Rectal smooth muscle tissue (tissue), 1 donor: ENCODE data around the gene ADGRD2.

Experiments used
- H3K27ac ChIP-seq: one replicate; pipeline ENCODE4 v1.7.0; 2013; ENCODE audit warnings: low read depth, low read length, inconsistent platforms
- H3K27me3 ChIP-seq: one replicate; pipeline ENCODE4 v1.7.0; 2013; ENCODE audit warnings: low read length; ENCODE audit not compliant: control insufficient read depth, insufficient read depth
- H3K36me3 ChIP-seq: one replicate; pipeline ENCODE4 v1.7.0; 2013; ENCODE audit warnings: low read length; ENCODE audit not compliant: control insufficient read depth, insufficient read depth
- H3K4me1 ChIP-seq: one replicate; pipeline ENCODE4 v1.7.0; 2013; ENCODE audit warnings: low read length; ENCODE audit not compliant: control insufficient read depth, insufficient read depth
- H3K4me3 ChIP-seq: one replicate; pipeline ENCODE4 v1.7.0; 2013; ENCODE audit warnings: low read length
- H3K9ac ChIP-seq: one replicate; pipeline ENCODE4 v1.7.0; 2013; ENCODE audit warnings: low read length

The ADGRD2 gene

GRCh38 chr9:124506931-124507879, 57.0 kb downstream of the ADGRD2 start, which contains the start of gene NR5A1:
NR5A1 (minus strand) TSS chr9:124507399; CDS start chr9:124503395, 4,004 bp downstream.
- H3K36me3 ChIP-seq, result no peaks in the 10 kb centered on the region
- H3K27me3 ChIP-seq, result peaks cover 23% of the 10 kb centered on the region
- H3K27ac ChIP-seq, result no peak within 1 kb of the TSS
- H3K4me1 ChIP-seq, result no peaks in the 10 kb centered on the region
- H3K9ac ChIP-seq, result no peak within 1 kb of the TSS
- H3K4me3 ChIP-seq, result no peak within 1 kb of the TSS

- Histone ChIP-seq H3K9ac (no peak overlapping the region), H3K27ac (no peak overlapping the region), H3K36me3 (no peaks in the 10 kb centered on the region), H3K4me1 (no peaks in the 10 kb centered on the region), H3K27me3 (peaks cover 21% of the 10 kb centered on the region), H3K4me3 (no peak overlapping the region)
Observed at GRCh38 chr9:124507880-124508423, 57.7 kb downstream of the ADGRD2 start.

DNA sequence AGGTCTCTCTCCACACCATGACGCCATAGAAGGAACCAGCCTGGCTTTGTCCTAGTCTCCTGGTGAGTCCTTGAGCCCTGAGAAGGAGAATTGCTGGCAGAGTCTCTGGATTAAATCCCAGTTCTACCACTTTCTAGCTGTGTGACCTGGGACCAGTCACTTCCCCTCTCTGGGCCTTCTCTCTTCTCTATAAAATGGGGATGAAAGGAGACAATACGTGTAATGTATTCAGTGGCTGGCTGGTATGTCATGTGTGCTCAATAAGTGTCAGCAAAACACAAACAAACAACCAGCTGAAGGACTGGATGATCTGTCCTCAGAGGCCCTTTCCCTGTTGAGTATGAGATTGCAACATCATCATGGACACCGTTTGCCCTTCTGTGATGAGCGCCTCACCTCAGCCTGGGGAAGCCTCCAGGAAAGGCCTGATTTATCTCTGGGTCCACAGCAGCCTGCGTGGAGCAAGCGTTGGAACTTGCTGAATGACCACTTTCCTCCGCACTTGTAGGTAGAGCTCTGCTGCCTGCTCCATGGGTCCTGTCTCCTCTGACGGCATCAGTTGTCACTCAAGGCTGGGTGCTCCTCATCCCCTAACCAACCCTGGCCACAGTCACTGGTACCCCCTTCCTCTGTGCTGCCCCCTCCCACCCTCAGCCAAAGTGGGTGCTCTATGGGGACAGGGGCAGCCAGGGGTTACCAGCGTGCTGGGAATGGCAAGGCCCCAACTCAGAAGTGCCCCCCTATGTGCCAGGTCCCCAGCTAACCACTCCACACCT, 60.6 kb downstream of the ADGRD2 start:
- Histone ChIP-seq H3K4me1 (no peaks in the 10 kb centered on the region), H3K9ac (no peak overlapping the region), H3K36me3 (no peaks in the 10 kb centered on the region), H3K27me3 (peaks cover 8% of the 10 kb centered on the region), H3K4me3 (no peak overlapping the region), H3K27ac (no peak overlapping the region)

- H3K9ac ChIP-seq, result no peak overlapping the region
- peaks cover 8% of the 10 kb centered on the region for H3K27me3 ChIP-seq
- H3K36me3 ChIP-seq, result no peaks in the 10 kb centered on the region
- no peaks in the 10 kb centered on the region for H3K4me1 ChIP-seq
- no peak overlapping the region for H3K27ac ChIP-seq
- no peak overlapping the region for H3K4me3 ChIP-seq
Observed at GRCh38 chr9:124511426-124511840, 61.2 kb downstream of the ADGRD2 start.

- no peaks in the 10 kb centered on the region for H3K36me3 ChIP-seq
Observed at GRCh38 chr9:124511891-124512805, 61.9 kb downstream of the ADGRD2 start.

DNA sequence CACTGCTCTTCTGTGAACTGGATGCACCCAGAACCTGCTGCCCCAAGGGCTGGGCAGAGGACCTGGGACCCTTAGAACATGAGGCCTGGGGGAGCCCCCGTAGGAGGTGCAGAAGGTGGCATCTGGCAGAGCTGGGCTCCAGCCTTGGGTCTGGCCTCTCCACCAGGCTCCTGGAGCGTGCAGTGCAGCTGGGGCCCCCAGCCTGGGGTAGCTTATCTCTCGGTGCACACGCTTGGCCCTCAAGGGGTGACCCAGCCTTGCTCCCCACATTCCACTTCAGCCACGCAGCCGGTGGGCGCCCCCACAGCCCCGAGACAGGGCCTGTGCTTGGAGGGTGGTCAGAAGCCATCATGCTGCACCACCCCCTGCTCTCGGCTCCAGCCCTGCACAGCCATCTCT, 62.6 kb downstream of the ADGRD2 start:
- Histone ChIP-seq H3K9ac (no peak overlapping the region), H3K36me3 (no peaks in the 10 kb centered on the region), H3K27ac (no peak overlapping the region), H3K4me3 (no peak overlapping the region), H3K27me3 (peaks cover 8% of the 10 kb centered on the region), H3K4me1 (no peaks in the 10 kb centered on the region)

More at GRCh38 chr9:124511891-124512805, 61.9 kb downstream of the ADGRD2 start:
- Histone ChIP-seq H3K4me3 (no peak overlapping the region), H3K4me1 (no peaks in the 10 kb centered on the region), H3K27ac (no peak overlapping the region), H3K9ac (no peak overlapping the region), H3K27me3 (peaks cover 8% of the 10 kb centered on the region)

DNA sequence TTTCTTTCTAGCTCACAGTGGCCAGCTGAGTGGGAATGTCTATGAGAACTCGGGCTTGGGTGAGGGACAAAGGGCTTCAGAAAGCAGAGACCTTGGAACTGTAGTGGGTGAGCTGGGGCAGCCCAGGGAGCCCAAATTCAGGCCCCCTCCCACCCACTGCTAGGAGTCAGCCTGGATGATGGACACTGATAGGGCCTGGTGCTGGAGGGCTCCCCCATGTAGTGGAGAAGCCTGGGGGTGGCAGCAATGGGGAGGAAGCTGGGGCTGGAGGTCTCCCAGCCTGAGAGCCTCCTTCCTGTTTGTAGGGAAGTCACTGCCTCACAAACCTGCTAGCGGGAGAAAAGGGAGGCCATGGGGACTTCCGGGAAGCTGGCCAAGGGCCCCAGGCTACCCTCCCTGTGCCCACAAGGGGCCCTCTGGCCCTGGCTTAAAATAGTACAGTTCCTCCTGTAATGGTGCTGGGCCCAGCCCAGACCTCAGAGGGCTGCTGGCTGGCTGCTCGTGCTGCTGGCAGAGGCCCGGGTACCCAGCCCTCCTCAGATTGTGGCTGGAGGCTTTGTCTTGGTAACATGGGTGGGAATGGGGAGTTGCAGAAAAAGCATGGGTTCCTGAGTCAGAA, 63.2 kb downstream of the ADGRD2 start:
- Histone ChIP-seq H3K36me3 (no peaks in the 10 kb centered on the region), H3K9ac (no peak overlapping the region), H3K4me1 (no peaks in the 10 kb centered on the region), H3K27ac (no peak overlapping the region), H3K4me3 (no peak overlapping the region), H3K27me3 (peaks cover 8% of the 10 kb centered on the region)

GRCh38 chr9:124514125-124514524, 63.9 kb downstream of the ADGRD2 start:
- H3K27ac ChIP-seq, result no peak overlapping the region
- H3K4me1 ChIP-seq, result no peaks in the 10 kb centered on the region
- H3K27me3 ChIP-seq, result peaks cover 8% of the 10 kb centered on the region
- H3K9ac ChIP-seq, result no peak overlapping the region
- no peaks in the 10 kb centered on the region for H3K36me3 ChIP-seq
- no peak overlapping the region for H3K4me3 ChIP-seq

- Histone ChIP-seq H3K27me3 (peaks cover 8% of the 10 kb centered on the region), H3K4me3 (no peak overlapping the region), H3K9ac (no peak overlapping the region), H3K4me1 (no peaks in the 10 kb centered on the region), H3K36me3 (no peaks in the 10 kb centered on the region), H3K27ac (no peak overlapping the region)
Observed at GRCh38 chr9:124514874-124515273, 64.6 kb downstream of the ADGRD2 start.

DNA sequence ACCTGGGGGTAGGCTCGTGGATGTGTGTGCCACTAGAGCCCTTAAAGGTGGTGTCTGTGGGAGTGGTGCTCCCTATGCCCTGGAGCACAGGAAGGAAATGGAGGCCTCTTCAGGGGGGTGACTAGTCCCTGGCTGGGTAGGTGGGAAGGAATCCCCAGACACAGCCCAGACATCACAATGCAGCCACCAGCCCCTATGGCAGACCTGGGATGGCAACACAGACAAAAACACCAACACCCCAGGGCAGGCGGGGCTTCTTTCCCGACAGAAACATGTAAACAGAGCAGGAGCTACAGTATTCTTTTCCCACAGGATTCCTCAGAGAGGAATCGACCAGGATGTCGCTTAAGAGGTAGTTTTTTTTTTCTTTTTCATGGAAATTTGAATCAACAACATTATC, 67.3 kb downstream of the ADGRD2 start:
- Histone ChIP-seq H3K27ac (no peak overlapping the region), H3K27me3 (peaks cover 5% of the 10 kb centered on the region), H3K4me3 (no peak overlapping the region), H3K4me1 (no peaks in the 10 kb centered on the region), H3K36me3 (no peaks in the 10 kb centered on the region), H3K9ac (no peak overlapping the region)

DNA sequence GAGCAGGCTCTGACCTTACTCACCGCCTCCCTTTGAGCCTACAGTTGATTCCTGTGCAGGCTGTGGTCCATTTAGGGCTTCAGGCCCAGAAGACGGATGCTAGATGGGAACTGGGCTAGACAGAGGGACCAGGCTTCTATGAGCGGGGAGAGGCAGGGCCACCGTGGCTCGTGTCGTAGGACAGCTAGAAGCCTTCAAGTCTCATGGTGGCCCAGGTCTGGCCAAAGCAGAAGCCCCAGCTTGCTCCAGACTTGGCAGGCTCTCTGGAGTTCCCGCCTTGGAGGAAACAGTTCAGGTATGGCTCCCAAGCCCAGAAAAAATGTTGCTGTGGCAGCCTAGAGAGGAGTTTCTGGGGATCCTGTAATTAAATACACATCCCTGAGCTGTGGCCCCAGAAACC, 67.9 kb downstream of the ADGRD2 start:
- no peak overlapping the region for H3K9ac ChIP-seq
- peaks cover under 1% of the 10 kb centered on the region for H3K27me3 ChIP-seq
- H3K36me3 ChIP-seq, result no peaks in the 10 kb centered on the region
- H3K27ac ChIP-seq, result no peak overlapping the region
- no peak overlapping the region for H3K4me3 ChIP-seq
- H3K4me1 ChIP-seq, result no peaks in the 10 kb centered on the region
